T-cell (primary cell): ENCODE data around the gene SCAMP1. TPM values are rescaled to one million over a fixed set of nuclear protein-coding genes. Genes with fewer than 3 reads are reported as not detected.

Experiments
- ATAC-seq, 4 experiments: fragments of 200-7000 bp in 3 of 4; fragments of 150-1000 bp in 1 of 4; cut with Tn5 transposase; replicated peaks in 1 of 4; 1 replicate in 3 of 4; 2 replicates in 1 of 4; pipeline ENCODE4 v1.10.0; 2021; ENCODE audit warnings: moderate library complexity in 3 of 4, mild to moderate bottlenecking in 2 of 4, moderate number of reproducible peaks in 1 of 4
- CTCF ChIA-PET, 2 donors: fragments of 300-600 bp; sonication (Branson Sonifier 250); formaldehyde crosslinking; loops; one replicate each; lab custom pipeline; 2022; ENCODE audit warnings: antibody characterized with exemption in 2 of 2; lab: Charles Lee
- POLR2A ChIA-PET, 2 donors: fragments of 300-600 bp; sonication (Branson Sonifier 250); formaldehyde crosslinking; loops; one replicate each; lab custom pipeline; 2022; ENCODE audit warnings: antibody characterized with exemption in 2 of 2; lab: Charles Lee
- DNase-seq, 35 experiments: peaks; one replicate each; pipeline versions ENCODE4 v3.0.0 to v3.0.0-alpha.2; 2013 to 2023
- H3K27ac ChIP-seq: one replicate; pipeline ENCODE4 v1.5.1; 2013; ENCODE audit warnings: low read length
- H3K27me3 ChIP-seq, 2 experiments: replicated peaks in 1 of 2; 1 replicate in 1 of 2; 2 replicates in 1 of 2; pipeline versions ENCODE4 v1.6.1 to v1.7.0; 2013; ENCODE audit warnings: low read length in 1 of 2, mixed read lengths in 1 of 2; ENCODE audit not compliant: control insufficient read depth in 2 of 2, insufficient read depth in 2 of 2; ENCODE audit errors: extremely low read depth in 1 of 2
- H3K36me3 ChIP-seq, 2 donors: 1 replicate in 1 of 2; 2 replicates in 1 of 2; pipeline versions ENCODE4 v1.6.1 to v1.7.0; 2013; ENCODE audit warnings: low read length in 1 of 2; ENCODE audit not compliant: control insufficient read depth in 2 of 2, insufficient read depth in 1 of 2; ENCODE audit errors: extremely low read depth in 1 of 2
- H3K4me1 ChIP-seq, 2 experiments: 1 replicate in 1 of 2; 2 replicates in 1 of 2; pipeline versions ENCODE4 v1.6.1 to v1.7.0; 2013; ENCODE audit warnings: low read length in 2 of 2, mixed read lengths in 1 of 2; ENCODE audit not compliant: insufficient read depth in 2 of 2, control insufficient read depth in 1 of 2; ENCODE audit errors: extremely low read depth in 1 of 2
- H3K4me3 ChIP-seq, 2 donors: 1 replicate in 1 of 2; 2 replicates in 1 of 2; pipeline versions ENCODE4 v1.5.1 to v1.7.0; 2013; ENCODE audit warnings: mild to moderate bottlenecking in 2 of 2, low read length in 1 of 2, moderate library complexity in 1 of 2; ENCODE audit not compliant: control insufficient read depth in 1 of 2; ENCODE audit errors: extremely low read depth in 1 of 2
- H3K9me3 ChIP-seq: 2 replicates; pipeline ENCODE4 v1.7.0; 2013
- H3K27ac Mint-ChIP-seq, 2 donors: one replicate each; pipeline ENCODE4 v1.8.0; 2020 to 2021; ENCODE audit warnings: mild to moderate bottlenecking in 2 of 2, mixed read lengths in 2 of 2
- H3K27me3 Mint-ChIP-seq, 2 donors: one replicate each; pipeline ENCODE4 v1.8.0; 2021 to 2022; ENCODE audit warnings: mixed read lengths in 2 of 2
- H3K36me3 Mint-ChIP-seq: one replicate; pipeline ENCODE4 v1.8.0; 2021; ENCODE audit warnings: mixed read lengths
- H3K4me1 Mint-ChIP-seq, 3 donors: one replicate each; pipeline ENCODE4 v1.8.0; 2020 to 2022; ENCODE audit warnings: mixed read lengths in 3 of 3, mild to moderate bottlenecking in 1 of 3
- H3K4me3 Mint-ChIP-seq, 3 donors: one replicate each; pipeline ENCODE4 v1.8.0; 2020 to 2022; ENCODE audit warnings: mild to moderate bottlenecking in 3 of 3, mixed read lengths in 3 of 3, moderate library complexity in 3 of 3
- H3K9me3 Mint-ChIP-seq, 3 donors: one replicate each; pipeline ENCODE4 v1.8.0; 2020 to 2022; ENCODE audit warnings: mixed read lengths in 3 of 3
- WGBS: methylation state at CpG from one replicate; pipeline ENCODE4 v1.1.5; 2013; ENCODE audit warnings: missing lambda C conversion rate; ENCODE audit not compliant: insufficient coverage; 5-methylcytosine and 5-hydroxymethylcytosine counted together
- total RNA-seq, 35 experiments: library from RNA in 6 of 35; stranded (reverse) in 6 of 35; fragments of 120-200 nt in 1 of 35; gene quantifications; one replicate each; pipeline versions ENCODE4 v1.2.1 to v1.2.4 and lab custom pipeline; 2013 to 2026

SCAMP1 gene
- total RNA-seq, 5 donors from 2014 or later (not counting 1 experiment from before 2014, with no cell fraction given) = 20.6 to 28.3 (median 22.2) TPM

- ChIA-PET POLR2A (no interaction called here), CTCF (no interaction called here)
- no peak overlapping the region for H3K27ac ChIP-seq
- H3K4me3 Mint-ChIP-seq = no peak overlapping the region
- no peaks in the 10 kb centered on the region for H3K27me3 Mint-ChIP-seq
- WGBS = no CpG with 5 or more reads among the region's 1 CpG
- peaks cover 0 to 5% of the 10 kb centered on the region in 2 donors for H3K36me3 ChIP-seq
- peaks cover 0 to 6% (median 0%) of the 10 kb centered on the region in 3 donors for H3K4me1 Mint-ChIP-seq
- ATAC-seq (no peak), DNase-seq (no peak)
- H3K9me3 ChIP-seq = no peaks in the 10 kb centered on the region
- no peaks in the 10 kb centered on the region for H3K27me3 ChIP-seq
- peaks cover 20% of the 10 kb centered on the region for H3K36me3 Mint-ChIP-seq
- H3K4me3 ChIP-seq = no peak overlapping the region
- H3K27ac Mint-ChIP-seq = no peak overlapping the region
- no peaks in the 10 kb centered on the region for H3K4me1 ChIP-seq
- no peaks in the 10 kb centered on the region for H3K9me3 Mint-ChIP-seq
These were observed 113.3 kb downstream of the SCAMP1 start for GRCh38 chr5:78473751-78474150.

- no peak for DNase-seq
- POLR2A ChIA-PET = no interaction called here
These were observed 115.0 kb downstream of the SCAMP1 start for GRCh38 chr5:78475370-78475769.

GRCh38 chr5:78476795-78477194 lies 116.4 kb downstream of the SCAMP1 start:
- H3K36me3 ChIP-seq = peaks cover 0 to 5% of the 10 kb centered on the region in 2 donors
- ATAC-seq = no peak
- no peak overlapping the region for H3K27ac ChIP-seq
- Mint-ChIP-seq H3K9me3 (no peaks in the 10 kb centered on the region), H3K36me3 (peaks cover 18% of the 10 kb centered on the region), H3K4me1 (peaks cover 0 to 6% (median under 1%) of the 10 kb centered on the region in 3 donors), H3K27ac (no peak overlapping the region), H3K27me3 (no peaks in the 10 kb centered on the region), H3K4me3 (no peak overlapping the region)
- POLR2A ChIA-PET = no interaction called here
- no peak overlapping the region for H3K4me3 ChIP-seq
- no peaks in the 10 kb centered on the region for H3K9me3 ChIP-seq
- CTCF ChIA-PET = no interaction called here
- DNase-seq = no peak
- no peaks in the 10 kb centered on the region for H3K4me1 ChIP-seq
- no peaks in the 10 kb centered on the region for H3K27me3 ChIP-seq
- WGBS = no CpG with 5 or more reads among the region's 1 CpG

More at GRCh38 chr5:78475370-78475769, 115.0 kb downstream of the SCAMP1 start:
- Histone ChIP-seq H3K4me3 (no peak overlapping the region), H3K9me3 (no peaks in the 10 kb centered on the region), H3K27me3 (no peaks in the 10 kb centered on the region), H3K36me3 (peaks cover 0 to 5% of the 10 kb centered on the region in 2 donors), H3K27ac (no peak overlapping the region), H3K4me1 (no peaks in the 10 kb centered on the region)
- ATAC-seq = no peak
- peaks cover 0 to 6% (median 0%) of the 10 kb centered on the region in 3 donors for H3K4me1 Mint-ChIP-seq
- H3K4me3 Mint-ChIP-seq = no peak overlapping the region
- no peaks in the 10 kb centered on the region for H3K9me3 Mint-ChIP-seq
- no peak overlapping the region for H3K27ac Mint-ChIP-seq
- CTCF ChIA-PET = no interaction called here
- WGBS = 100% methylated on average over 2 of the region's 3 CpGs
- peaks cover 17% of the 10 kb centered on the region for H3K36me3 Mint-ChIP-seq
- no peaks in the 10 kb centered on the region for H3K27me3 Mint-ChIP-seq

- Mint-ChIP-seq H3K9me3 (no peaks in the 10 kb centered on the region), H3K36me3 (peaks cover 21% of the 10 kb centered on the region), H3K4me3 (no peak overlapping the region), H3K4me1 (peaks cover 13 to 16% (median 14%) of the 10 kb centered on the region in 3 donors), H3K27me3 (no peaks in the 10 kb centered on the region), H3K27ac (peak overlapping the region in 1 of 2 donors; percentile 15)
- DNase-seq (no peak), ATAC-seq (no peak)
- Histone ChIP-seq H3K36me3 (peaks cover 0 to 2% of the 10 kb centered on the region in 2 donors), H3K4me3 (no peak overlapping the region), H3K4me1 (peaks cover 0 to 13% of the 10 kb centered on the region in 2 experiments), H3K9me3 (no peaks in the 10 kb centered on the region), H3K27ac (no peak overlapping the region), H3K27me3 (no peaks in the 10 kb centered on the region)
- no CpG with 5 or more reads among the region's 1 CpG for WGBS
- ChIA-PET POLR2A (no interaction called here), CTCF (no interaction called here)
These were observed 122.5 kb downstream of the SCAMP1 start for GRCh38 chr5:78482948-78483347.

- no peak overlapping the region for H3K4me3 ChIP-seq
- Mint-ChIP-seq H3K27me3 (no peaks in the 10 kb centered on the region), H3K4me1 (peaks cover 13 to 16% (median 14%) of the 10 kb centered on the region in 3 donors), H3K36me3 (peaks cover 29% of the 10 kb centered on the region), H3K4me3 (no peak overlapping the region), H3K27ac (no peak overlapping the region), H3K9me3 (no peaks in the 10 kb centered on the region)
- peaks cover 0 to 13% of the 10 kb centered on the region in 2 experiments for H3K4me1 ChIP-seq
- ChIA-PET CTCF (interaction anchor here in 1 of 2 donors (0.7 kb wide), 1 partner anchor 10 kb away, joined by 3 read pairs; no protein-coding TSS in a partner anchor), POLR2A (no interaction called here)
- H3K36me3 ChIP-seq = peaks cover 0 to 2% of the 10 kb centered on the region in 2 donors
- no CpG with 5 or more reads among the region's 3 CpGs for WGBS
- no peak overlapping the region for H3K27ac ChIP-seq
- ATAC-seq (peak; percentile 24 to 43 (median 34)), DNase-seq (no peak)
- H3K27me3 ChIP-seq = no peaks in the 10 kb centered on the region
- no peaks in the 10 kb centered on the region for H3K9me3 ChIP-seq
These were observed 123.5 kb downstream of the SCAMP1 start for GRCh38 chr5:78483809-78484521.

GRCh38 chr5:78486218-78486617 lies 125.8 kb downstream of the SCAMP1 start:
- DNase-seq = no peak
- Mint-ChIP-seq H3K4me1 (peaks cover 13 to 16% (median 14%) of the 10 kb centered on the region in 3 donors), H3K27me3 (no peaks in the 10 kb centered on the region), H3K9me3 (no peaks in the 10 kb centered on the region), H3K4me3 (no peak overlapping the region), H3K36me3 (peaks cover 33% of the 10 kb centered on the region), H3K27ac (no peak overlapping the region)
- Histone ChIP-seq H3K9me3 (no peaks in the 10 kb centered on the region), H3K4me3 (no peak overlapping the region), H3K4me1 (peaks cover 0 to 13% of the 10 kb centered on the region in 2 experiments), H3K27me3 (no peaks in the 10 kb centered on the region), H3K27ac (no peak overlapping the region), H3K36me3 (peaks cover 0 to 2% of the 10 kb centered on the region in 2 donors)
- WGBS = no CpG with 5 or more reads among the region's 2 CpGs
- POLR2A ChIA-PET = interaction anchor here in 1 of 2 donors (0.5 kb wide), 1 partner anchor 191 kb away, joined by 3 read pairs; no protein-coding TSS in a partner anchor
- CTCF ChIA-PET = no interaction called here
- no peak for ATAC-seq
